ENCODE measurements around the gene CEP85.

DNA sequence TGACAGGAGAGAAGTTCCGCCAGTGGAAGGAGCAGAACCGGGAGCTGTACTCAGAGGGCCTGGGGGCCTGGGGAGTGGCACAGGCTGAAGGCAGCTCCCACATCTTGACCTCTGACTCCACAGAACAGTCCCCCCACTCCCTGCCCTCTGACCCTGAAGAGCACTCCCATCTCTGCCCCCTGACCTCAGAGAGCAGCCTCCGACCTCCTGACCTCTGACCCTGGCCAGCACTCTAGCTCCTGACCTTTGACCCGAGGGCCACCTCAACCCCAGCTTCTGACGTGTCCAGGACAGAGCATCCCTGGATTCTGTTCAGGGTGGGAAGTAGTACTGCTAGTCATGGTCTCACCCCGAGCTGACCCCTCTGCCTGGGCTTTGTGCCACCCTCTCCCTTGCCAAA, 44.7 kb upstream of the CEP85 start:
- no peak for TF ChIP-seq EZH2phosphoT487 (IDR thresholded peaks at IDR 0.05; ENCODE audit: borderline replicate concordance, low read depth, low read length)
- TF ChIP-seq, protein P1, sequence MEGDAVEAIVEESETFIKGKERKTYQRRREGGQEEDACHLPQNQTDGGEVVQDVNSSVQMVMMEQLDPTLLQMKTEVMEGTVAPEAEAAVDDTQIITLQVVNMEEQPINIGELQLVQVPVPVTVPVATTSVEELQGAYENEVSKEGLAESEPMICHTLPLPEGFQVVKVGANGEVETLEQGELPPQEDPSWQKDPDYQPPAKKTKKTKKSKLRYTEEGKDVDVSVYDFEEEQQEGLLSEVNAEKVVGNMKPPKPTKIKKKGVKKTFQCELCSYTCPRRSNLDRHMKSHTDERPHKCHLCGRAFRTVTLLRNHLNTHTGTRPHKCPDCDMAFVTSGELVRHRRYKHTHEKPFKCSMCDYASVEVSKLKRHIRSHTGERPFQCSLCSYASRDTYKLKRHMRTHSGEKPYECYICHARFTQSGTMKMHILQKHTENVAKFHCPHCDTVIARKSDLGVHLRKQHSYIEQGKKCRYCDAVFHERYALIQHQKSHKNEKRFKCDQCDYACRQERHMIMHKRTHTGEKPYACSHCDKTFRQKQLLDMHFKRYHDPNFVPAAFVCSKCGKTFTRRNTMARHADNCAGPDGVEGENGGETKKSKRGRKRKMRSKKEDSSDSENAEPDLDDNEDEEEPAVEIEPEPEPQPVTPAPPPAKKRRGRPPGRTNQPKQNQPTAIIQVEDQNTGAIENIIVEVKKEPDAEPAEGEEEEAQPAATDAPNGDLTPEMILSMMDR (conservative IDR thresholded peaks at IDR 0.05; ENCODE audit: low read length): no peak
